ENCODE data around the gene ARHGEF4. TPM values are rescaled to one million over a fixed set of nuclear protein-coding genes. Genes with fewer than 3 reads are reported as not detected.

The ARHGEF4 gene
- total and polyA plus RNA-seq, 11 donors, result 0.30 to 5.5 (median 3.8) TPM

DNA sequence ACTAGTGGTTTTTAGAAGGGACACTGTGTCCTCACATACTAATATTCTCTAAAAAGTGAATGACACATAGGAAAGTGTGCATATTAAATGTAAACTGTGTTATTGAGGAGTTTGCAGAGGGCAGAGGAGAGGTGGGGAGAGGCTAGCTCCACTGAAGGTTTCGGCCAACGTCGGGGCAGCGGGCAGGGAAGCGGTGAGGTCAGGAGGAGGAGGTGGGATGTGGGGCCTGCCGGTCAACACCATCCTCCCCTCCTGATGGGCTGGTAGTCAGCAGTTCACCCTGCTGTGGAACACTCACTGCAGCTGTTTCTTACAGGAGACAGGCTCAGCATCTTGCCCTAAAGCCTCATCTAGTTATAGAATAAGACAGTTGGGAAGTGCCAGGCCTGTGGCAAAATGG lies 74.2 kb downstream of the ARHGEF4 start:
- no peak for TF ChIP-seq POLR2A (IDR thresholded peaks at IDR 0.05)
- TF ChIP-seq, protein P1, sequence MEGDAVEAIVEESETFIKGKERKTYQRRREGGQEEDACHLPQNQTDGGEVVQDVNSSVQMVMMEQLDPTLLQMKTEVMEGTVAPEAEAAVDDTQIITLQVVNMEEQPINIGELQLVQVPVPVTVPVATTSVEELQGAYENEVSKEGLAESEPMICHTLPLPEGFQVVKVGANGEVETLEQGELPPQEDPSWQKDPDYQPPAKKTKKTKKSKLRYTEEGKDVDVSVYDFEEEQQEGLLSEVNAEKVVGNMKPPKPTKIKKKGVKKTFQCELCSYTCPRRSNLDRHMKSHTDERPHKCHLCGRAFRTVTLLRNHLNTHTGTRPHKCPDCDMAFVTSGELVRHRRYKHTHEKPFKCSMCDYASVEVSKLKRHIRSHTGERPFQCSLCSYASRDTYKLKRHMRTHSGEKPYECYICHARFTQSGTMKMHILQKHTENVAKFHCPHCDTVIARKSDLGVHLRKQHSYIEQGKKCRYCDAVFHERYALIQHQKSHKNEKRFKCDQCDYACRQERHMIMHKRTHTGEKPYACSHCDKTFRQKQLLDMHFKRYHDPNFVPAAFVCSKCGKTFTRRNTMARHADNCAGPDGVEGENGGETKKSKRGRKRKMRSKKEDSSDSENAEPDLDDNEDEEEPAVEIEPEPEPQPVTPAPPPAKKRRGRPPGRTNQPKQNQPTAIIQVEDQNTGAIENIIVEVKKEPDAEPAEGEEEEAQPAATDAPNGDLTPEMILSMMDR (IDR thresholded peaks at IDR 0.05), result no peak
- no peak for ATAC-seq
- H3K27me3 ChIP-seq, result peaks cover 3 to 33% (median 12%) of the 10 kb centered on the region in 9 donors
- H3K4me3 ChIP-seq, result no peak overlapping the region
- DNase-seq, result no peak
- peaks cover 0 to 9% (median 1%) of the 10 kb centered on the region in 12 donors for H3K9me3 ChIP-seq
- intact Hi-C loops (cut with DNase I), result no loop called here
- 59 to 71% (median 61%) methylated on average over 6 of the region's 6 CpGs for WGBS, 4 donors
- H3K27ac ChIP-seq, result no peak overlapping the region
- no peaks in the 10 kb centered on the region for H3K36me3 ChIP-seq
- H3K4me1 ChIP-seq, result no peaks in the 10 kb centered on the region

DNA sequence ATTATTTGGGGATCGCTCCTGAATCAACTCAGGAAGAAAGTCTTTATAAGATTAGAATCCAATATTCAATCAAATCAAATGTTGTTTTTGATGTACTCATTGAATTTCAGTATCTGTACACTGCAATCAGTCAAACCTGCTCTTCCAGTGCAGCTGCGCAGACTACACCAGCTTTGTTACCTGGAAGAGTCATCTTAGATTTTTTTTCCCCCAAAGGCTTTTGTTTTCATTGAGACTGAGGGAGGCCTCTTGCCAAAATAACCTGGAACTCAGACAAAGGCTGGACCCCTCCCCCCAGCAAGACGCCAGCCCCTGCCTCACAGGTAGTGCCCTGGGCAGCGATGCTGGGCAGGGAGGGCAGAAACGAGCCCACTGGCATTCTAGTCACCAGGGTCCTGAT lies 74.8 kb downstream of the ARHGEF4 start:
- TF ChIP-seq POLR2A (IDR thresholded peaks at IDR 0.05), result no peak
- TF ChIP-seq, protein P1 (IDR thresholded peaks at IDR 0.05), result no peak
- Histone ChIP-seq H3K36me3 (no peaks in the 10 kb centered on the region), H3K4me1 (no peaks in the 10 kb centered on the region), H3K9me3 (peaks cover 0 to 3% (median under 1%) of the 10 kb centered on the region in 12 donors), H3K4me3 (no peak overlapping the region), H3K27ac (no peak overlapping the region), H3K27me3 (peaks cover 8 to 39% (median 18%) of the 10 kb centered on the region in 9 donors)
- intact Hi-C loops (cut with DNase I), result no loop called here
- no peak for DNase-seq
- 77 to 83% (median 79%) methylated on average over 5 of the region's 5 CpGs for WGBS, 4 donors
- no peak for ATAC-seq

DNA sequence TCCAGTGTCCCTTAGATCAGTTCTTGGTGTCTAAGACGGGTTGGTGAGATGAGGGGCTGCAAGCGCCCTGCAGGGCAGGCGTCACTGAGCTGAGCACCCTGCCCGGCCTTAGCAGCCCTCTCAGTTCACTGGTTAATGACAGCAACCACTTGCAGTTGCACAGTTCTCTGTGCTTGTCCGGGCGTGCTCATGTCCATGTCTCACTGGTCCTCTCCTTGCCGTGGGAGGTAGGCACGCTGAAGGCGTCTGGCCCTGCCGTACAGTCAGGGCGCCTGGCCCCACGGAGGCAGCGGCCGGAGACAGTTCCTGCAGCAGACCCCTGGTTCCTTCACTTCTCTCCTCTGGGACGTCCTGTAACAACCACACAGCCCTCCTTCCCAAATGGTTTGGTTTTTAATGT lies 75.3 kb downstream of the ARHGEF4 start:
- Histone ChIP-seq H3K36me3 (no peaks in the 10 kb centered on the region), H3K27ac (no peak overlapping the region), H3K4me3 (no peak overlapping the region), H3K9me3 (no peaks in the 10 kb centered on the region), H3K27me3 (peaks cover 8 to 43% (median 23%) of the 10 kb centered on the region in 9 donors), H3K4me1 (no peaks in the 10 kb centered on the region)
- 72 to 81% (median 72%) methylated on average over 13 to 15 of the region's 15 CpGs for WGBS, 4 donors
- no peak for ATAC-seq
- no peak for DNase-seq
- TF ChIP-seq, protein P1 (IDR thresholded peaks at IDR 0.05), result no peak
- no peak for TF ChIP-seq POLR2A (IDR thresholded peaks at IDR 0.05)
- intact Hi-C loops (cut with DNase I), result no loop called here

DNA sequence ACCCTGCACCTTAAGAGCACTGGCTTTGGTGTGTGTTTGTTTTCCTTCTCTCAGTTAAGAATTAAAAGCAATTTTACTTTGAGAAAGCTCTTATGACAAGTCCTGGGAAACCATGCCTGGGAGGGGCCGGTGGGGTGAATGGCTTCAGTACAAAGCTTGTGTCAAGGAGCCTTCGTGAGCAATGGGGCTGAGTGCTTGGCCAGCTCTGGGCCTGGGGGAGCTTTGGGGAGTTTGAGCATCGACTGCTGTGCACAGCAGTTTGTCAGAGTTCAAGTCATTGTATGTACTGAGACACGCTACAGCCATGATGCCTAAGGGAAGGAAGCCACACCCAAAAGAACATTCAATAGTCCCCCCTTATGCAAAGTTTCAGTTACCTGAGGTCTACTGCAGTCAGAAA lies 75.8 kb downstream of the ARHGEF4 start:
- DNase-seq, result no peak
- H3K36me3 ChIP-seq, result no peaks in the 10 kb centered on the region
- intact Hi-C loops (cut with DNase I), result no loop called here
- peaks cover 8 to 48% (median 25%) of the 10 kb centered on the region in 9 donors for H3K27me3 ChIP-seq
- H3K4me3 ChIP-seq, result no peak overlapping the region
- no peaks in the 10 kb centered on the region for H3K9me3 ChIP-seq
- ATAC-seq, result no peak
- no peak for TF ChIP-seq POLR2A (IDR thresholded peaks at IDR 0.05)
- TF ChIP-seq, protein P1 (IDR thresholded peaks at IDR 0.05), result no peak
- 54 to 69% (median 59%) methylated on average over 4 of the region's 4 CpGs for WGBS, 4 donors
- H3K27ac ChIP-seq, result no peak overlapping the region
- no peaks in the 10 kb centered on the region for H3K4me1 ChIP-seq

All from heart left ventricle (tissue), 16 donors.